Stimulated activated CD4-positive, alpha-beta T cell treated with anti-CD3 and anti-CD28 coated beads, Interleukin-4, amount 100 ng/mL, for 1 hour (primary cell): ENCODE data around the gene CNTF.
A peak's percentile ranks its signal among the peaks of the same experiment; 100 is the strongest.
"Not testable (repeated sequence)": the region's sequence is repeated elsewhere in the genome, so short reads cannot be mapped to it uniquely, and the experiment has no call there.

Source experiments
- DNase-seq: peaks from one replicate; pipeline ENCODE4 v3.0.0-alpha.2; 2020

Gene CNTF

DNA sequence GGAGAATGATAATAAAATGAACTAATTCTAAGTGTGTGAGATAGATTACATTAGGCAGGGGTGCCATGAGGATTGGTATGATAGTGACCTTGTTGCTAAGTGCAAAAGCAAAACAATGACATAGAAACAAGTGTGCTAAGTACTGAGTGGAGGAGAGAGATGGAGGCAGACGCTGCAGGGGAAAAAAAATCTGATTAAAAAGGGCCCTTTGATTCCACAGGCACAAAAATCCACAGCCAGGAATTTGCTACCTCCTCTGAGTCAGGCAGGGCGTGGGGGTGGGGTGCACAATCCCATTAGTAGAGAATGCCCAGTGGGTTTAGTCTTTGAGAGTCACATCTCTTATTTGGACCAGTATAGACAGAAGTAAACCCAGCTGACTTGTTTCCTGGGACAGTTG is at the start of gene CNTF:
Gene CNTF (plus strand): TSS at position 322 of the 400 bp plus-strand sequence. CDS start 88 bp downstream, outside the sequence.
- no peak for DNase-seq

DNA sequence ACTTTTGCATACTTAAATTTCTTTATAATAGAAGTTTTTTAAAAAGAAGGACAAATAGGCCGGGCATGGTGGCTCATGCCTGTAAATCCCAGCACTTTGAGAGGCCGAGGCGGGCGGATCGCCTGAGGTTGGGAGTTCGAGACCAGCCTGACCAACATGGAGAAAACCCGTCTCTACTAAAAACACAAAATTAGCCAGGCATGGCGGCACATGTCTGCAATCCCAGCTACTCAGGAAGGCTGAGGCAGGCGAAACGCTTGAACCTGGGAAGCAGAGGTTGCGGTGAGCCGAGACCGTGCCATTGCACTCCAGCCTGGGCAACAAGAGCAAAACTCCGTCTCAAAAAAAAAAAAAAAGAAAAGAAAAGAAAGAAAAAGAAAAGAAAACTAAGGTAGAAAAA is 49.6 kb upstream of the CNTF start:
- not testable (repeated sequence) for DNase-seq

DNA sequence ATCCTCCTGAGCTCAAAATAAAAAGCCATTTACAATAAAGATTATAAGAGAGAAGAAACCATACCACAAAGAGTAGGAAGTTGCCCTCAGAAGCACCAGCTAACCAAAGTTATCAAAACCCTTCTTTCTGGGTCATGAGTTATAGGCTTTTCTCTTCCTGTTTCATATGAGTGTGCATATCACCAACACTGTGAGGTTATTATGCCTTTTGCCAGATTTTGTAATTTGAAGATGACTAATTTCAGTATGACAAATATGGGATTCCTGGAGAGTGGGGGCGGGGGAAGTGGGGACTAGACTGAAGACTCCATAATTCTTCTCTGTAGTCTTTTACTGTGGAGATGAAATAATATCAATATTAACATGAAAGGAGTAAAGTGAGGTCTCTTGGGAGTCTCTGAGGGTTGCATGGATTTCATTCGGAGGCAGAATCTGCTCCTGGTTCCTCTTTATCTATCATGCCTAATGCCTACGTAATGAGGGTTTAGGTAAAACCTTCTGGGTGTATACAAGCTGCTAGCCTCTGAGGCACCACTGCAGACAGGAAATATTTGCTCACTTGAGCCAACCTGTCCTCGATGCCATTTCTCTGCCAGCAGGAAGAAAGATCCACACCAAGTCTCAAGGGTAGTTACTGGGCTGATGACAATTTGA is 48.9 kb upstream of the CNTF start:
- peak; percentile 70 for DNase-seq

- no peak for DNase-seq
Measured at GRCh38 chr11:58574881-58575280, 47.6 kb upstream of the CNTF start.

GRCh38 chr11:58575377-58576020 is 47.0 kb upstream of the CNTF start, which contains the start of gene LPXN:
TSS of gene LPXN (minus strand) at chr11:58575856. CDS start at chr11:58575772, 84 bp downstream.
- DNase-seq = peak; percentile 38

- DNase-seq = no peak
Measured at GRCh38 chr11:58576887-58577471, 45.5 kb upstream of the CNTF start.

DNA sequence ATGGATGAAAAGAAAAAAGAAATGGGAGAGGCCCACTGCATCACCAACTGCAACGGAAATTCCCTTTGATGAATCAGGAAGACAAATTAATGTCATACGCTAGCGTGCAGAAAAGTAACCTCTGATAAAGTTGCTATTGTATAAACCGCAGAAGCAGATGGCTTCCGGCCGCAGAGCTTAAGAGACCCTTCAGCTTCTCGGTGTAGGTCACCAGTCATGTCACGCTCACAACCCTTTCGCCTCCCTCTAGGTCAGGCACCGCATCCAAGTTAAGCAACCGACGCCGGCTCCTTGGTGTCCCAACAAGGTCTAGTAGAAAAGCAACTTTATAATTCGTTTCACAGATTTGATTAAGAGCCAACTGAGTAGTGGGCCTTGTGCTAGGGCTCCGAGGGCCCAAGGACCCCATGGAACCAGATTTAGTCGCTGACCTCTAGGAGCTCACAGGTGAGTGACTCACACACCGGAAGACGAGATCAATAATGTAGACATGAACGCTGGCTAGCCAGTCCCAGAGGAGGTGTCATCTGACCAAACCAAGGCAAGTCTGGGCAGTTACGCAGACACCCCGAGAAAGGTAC is 44.8 kb upstream of the CNTF start:
- DNase-seq = peak; percentile 72

DNA sequence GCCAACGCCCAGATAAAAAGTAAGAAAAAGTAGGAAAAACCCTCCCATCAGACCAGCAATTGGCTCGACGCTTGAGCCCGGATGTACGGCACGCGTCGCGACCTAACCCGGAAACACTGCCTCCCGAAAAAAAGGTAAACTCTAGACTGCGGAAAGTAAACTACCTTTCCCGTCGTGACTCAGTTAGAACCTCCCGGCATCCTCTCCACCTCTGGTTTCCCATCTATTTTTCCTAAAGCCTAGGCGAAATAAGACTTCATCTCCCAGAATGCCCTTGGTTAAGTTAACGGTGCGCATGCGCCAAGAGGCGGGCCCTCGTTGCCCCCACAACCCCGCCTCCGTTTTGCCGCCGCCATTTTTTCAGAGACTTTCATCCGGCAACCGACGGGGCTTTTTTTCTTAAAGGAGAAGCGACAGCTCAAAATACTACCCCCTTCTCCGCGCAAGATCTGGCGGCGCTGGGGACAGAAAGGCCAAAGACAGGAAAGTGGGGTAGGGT is 44.3 kb upstream of the CNTF start:
- DNase-seq = peak; percentile 91

GRCh38 chr11:58578635-58579191 is 43.8 kb upstream of the CNTF start, which contains the start of gene ZFP91:
TSS of gene ZFP91 (plus strand) at chr11:58579063. CDS start at chr11:58579282, 219 bp downstream.
- peak; percentile 97 for DNase-seq

GRCh38 chr11:58579192-58580129 is 43.0 kb upstream of the CNTF start:
- peak; percentile 94 for DNase-seq

GRCh38 chr11:58580311-58580710 is 42.2 kb upstream of the CNTF start:
- no peak for DNase-seq

- DNase-seq = no peak
Measured at GRCh38 chr11:58582437-58582836, 40.0 kb upstream of the CNTF start.

- DNase-seq = no peak
Measured at GRCh38 chr11:58586998-58587397, 35.5 kb upstream of the CNTF start.

DNA sequence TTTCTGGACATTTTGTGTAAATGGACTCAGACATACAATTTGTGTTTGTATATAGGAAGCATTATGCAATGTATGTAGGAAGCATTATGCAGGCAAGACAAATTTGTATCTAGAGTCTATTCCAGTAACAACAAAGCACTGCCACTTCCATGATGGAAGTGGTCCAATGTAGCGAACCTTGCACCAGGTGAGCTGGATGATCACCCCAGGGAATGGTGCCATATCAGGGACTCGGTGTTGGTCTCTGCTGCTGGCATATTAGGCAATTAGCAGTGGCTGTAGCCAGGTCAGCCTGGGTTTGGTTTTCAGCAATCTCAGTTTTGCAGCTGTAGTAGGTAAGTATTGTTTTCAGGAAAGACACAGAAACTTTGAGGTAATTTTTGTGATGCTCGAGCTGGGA is 30.8 kb upstream of the CNTF start:
- DNase-seq = no peak

DNA sequence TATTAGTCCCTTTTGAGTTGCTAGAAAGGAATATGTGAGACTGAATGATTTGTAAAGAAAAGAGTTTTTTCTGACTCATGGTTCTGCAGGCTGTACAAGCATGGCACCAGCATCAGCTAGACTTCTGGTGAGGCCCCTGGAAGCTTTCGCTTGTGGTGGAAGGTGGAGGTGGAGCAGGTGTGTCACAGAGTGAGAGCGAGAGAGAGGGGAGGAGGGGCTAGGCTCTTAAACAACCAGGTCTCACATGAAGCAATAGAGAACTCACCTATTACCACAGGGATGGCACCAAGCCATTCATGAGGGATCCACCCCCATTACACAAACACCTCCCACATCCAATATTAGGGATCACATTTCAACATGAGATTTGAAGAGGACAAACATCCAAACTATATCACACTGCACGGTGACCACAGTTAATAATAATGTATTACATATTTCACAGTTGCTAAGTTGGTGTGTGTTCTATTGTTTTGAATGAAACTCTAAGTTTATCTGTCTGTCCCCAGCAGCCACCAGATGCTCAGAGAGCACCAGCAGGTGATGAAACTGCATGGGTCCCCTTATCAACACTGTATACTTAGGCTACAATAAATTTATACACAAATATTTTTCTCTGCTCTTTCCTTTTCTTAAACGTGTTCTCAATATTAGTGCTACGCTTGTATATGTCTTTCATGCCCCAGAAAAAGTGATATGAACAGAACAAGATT is 29.5 kb upstream of the CNTF start:
- peak; percentile 62 for DNase-seq

GRCh38 chr11:58594826-58595225 is 27.6 kb upstream of the CNTF start:
- no peak for DNase-seq

DNA sequence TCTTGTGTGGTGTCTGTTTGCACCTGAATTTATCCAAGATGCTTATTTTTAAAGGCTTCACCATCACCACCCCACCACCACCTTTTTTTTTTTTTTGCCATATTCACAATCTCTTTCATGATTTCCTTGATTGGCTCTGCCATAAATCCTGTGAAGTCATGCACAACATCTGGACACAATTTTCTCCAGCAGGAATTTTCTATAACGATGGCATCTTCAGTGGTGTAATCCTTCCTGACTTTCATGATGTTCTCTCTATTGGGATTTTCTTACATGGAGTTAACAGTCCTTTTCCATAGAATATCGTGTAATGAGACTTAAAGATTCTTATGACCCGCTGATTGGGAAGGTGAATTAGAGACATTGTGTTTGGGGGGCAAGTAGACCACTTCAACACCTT is 25.8 kb upstream of the CNTF start:
- DNase-seq = no peak

DNA sequence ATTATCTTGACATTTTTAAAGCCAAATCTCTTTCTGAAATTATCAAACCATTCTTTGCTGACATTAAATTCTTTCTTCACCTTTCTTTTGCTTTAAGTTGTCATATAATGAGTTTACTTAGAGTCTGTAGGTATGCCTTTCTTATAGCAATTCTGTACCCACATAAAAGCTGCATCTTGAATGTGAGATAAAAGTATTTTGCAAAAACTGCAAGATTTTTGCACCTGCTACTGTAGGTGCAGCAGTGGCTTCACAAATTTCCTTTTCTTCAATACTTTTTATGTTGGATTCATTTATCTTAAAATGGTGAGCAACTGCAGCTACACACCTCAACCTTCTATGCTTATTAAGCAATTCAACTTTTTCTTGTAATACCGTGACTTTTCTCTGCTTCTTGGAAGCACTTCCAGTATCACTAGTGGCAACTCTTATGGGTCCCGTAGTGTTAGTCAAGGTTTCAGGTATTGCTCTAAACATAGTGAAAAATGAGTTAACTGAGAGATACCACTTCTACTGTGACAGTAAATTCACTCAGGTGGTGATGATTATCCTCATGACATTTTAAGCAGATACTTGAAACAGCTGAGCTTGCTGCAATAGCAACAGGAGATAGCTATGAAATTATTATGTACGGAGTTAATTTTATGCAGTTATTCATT is 24.9 kb upstream of the CNTF start:
- no peak for DNase-seq

DNA sequence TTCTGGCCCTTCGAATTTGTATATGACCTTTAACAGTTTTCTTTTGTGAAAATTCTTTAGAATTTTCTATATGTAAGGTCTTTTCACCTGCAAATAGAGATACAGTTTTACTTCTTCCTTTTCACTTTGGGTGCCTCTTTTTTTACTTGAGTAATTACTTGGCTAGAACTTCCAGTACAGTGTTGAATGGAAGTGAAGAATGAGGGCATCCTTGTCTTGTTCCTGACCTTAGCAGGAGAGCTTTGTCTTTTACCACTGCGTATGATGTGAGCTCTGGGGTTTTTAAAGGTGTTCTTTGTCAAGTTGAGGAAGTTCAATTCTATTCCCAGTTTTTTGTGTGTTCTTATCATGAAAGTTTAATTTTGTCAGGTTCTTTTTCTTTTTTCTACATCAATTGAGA is 22.0 kb upstream of the CNTF start:
- no peak for DNase-seq

DNA sequence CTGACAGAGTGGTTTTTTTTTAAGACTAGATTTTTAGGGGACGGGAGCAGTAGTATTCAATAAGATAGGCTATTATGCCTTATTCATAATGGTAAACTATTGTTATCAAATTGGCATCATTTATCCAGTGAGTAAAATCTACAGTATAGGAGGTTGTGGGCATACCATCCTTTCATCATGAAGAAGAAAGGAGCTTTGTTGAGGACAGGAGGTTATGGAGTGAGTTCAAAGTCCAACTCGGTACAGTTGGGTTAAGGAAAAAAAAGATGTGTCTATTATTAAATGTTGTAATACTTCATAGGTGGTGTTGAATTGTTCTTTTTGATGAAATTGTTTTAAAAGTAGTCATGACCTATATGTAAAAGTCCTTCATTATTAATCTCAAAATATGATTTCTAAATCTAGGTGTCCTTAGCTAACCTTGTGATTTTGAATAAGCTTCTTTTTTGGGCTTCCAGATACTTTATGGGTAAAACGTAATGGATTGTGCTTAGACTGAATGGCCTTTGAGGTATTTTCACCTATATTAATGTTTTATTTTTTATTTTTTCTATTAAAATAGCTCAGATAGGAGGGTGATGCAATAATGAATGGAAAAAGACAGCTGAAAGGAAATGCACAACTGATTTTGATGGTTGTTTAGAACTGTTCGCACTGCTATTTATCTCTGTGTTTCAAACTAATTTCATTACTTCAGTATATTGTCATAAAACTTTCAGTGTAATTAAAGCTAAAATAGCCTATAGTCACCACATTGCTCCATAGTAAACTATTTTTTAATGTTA is 15.3 kb upstream of the CNTF start:
- no peak for DNase-seq
